HepG2 (cell line): ENCODE results near the gene WDR76. TPM values are rescaled to one million over a fixed set of nuclear protein-coding genes. Genes with fewer than 3 reads are reported as not detected.
A peak's percentile ranks its signal among the peaks of the same experiment; 100 is the strongest.

ENCODE experiments used
- AGO1 ChIP-seq: fragments of 200-400 bp; formaldehyde crosslinking; IDR thresholded peaks from 2 replicates; pipeline ENCODE4 v1.6.1; 2017; ENCODE audit warnings: mild to moderate bottlenecking, low read depth, low read length, moderate library complexity; ENCODE audit not compliant: poor library complexity, severe bottlenecking
- DDIT3 ChIP-seq: sonication (generic); formaldehyde crosslinking; IDR thresholded peaks from 2 replicates; pipeline ENCODE4 v1.4.0; 2020; ENCODE audit warnings: mild to moderate bottlenecking, missing genetic modification reagents
- HHEX ChIP-seq: IDR thresholded peaks from 2 replicates; pipeline ENCODE4 v1.6.1; 2016; ENCODE audit warnings: control low read depth
- HNRNPUL1 ChIP-seq: fragments of 200-400 bp; formaldehyde crosslinking; IDR thresholded peaks from 2 replicates; pipeline ENCODE4 v1.6.1; 2017; ENCODE audit warnings: low read depth, mild to moderate bottlenecking, low read length, moderate library complexity
- HOXA7 ChIP-seq: sonication (generic); formaldehyde crosslinking; IDR thresholded peaks from 2 replicates; pipeline ENCODE4 v1.8.1; 2022; ENCODE audit warnings: mild to moderate bottlenecking, missing genetic modification reagents, moderate library complexity
- IKZF1 ChIP-seq: fragments of 450-650 bp; IDR thresholded peaks from 2 replicates; pipeline ENCODE4 v1.7.1; 2016
- KAT8 ChIP-seq: IDR thresholded peaks from 2 replicates; pipeline ENCODE4 v1.6.1; 2016; ENCODE audit warnings: missing genetic modification reagents, missing compliant biosample characterization
- KLF11 ChIP-seq: IDR thresholded peaks from 2 replicates; pipeline ENCODE4 v1.6.1; 2016; ENCODE audit warnings: missing compliant biosample characterization
- PBX3 ChIP-seq: sonication (generic); formaldehyde crosslinking; IDR thresholded peaks from 2 replicates; pipeline ENCODE4 v1.8.1; 2023; ENCODE audit warnings: missing genetic modification reagents, inconsistent platforms, borderline replicate concordance
- PCBP2 ChIP-seq: fragments of 200-400 bp; formaldehyde crosslinking; optimal IDR thresholded peaks from 2 replicates; pipeline ENCODE3; 2018; ENCODE audit warnings: low read length, low read depth; ENCODE audit not compliant: poor library complexity, severe bottlenecking
- PLRG1 ChIP-seq: fragments of 450-650 bp; conservative IDR thresholded peaks from 2 replicates; pipeline ENCODE4 v1.6.1; 2016
- RERE ChIP-seq: IDR thresholded peaks from 2 replicates; pipeline ENCODE4 v1.6.1; 2016; ENCODE audit warnings: low read depth, missing genetic modification reagents, missing compliant biosample characterization
- SCMH1 ChIP-seq: sonication (generic); formaldehyde crosslinking; IDR thresholded peaks from 2 replicates; pipeline ENCODE4 v1.9.0; 2021; ENCODE audit warnings: missing genetic modification reagents, mild to moderate bottlenecking, borderline replicate concordance
- SMAD3 ChIP-seq: sonication (generic); formaldehyde crosslinking; IDR thresholded peaks from 2 replicates; pipeline ENCODE4 v1.4.0; 2020; ENCODE audit warnings: missing genetic modification reagents
- TFE3 ChIP-seq: IDR thresholded peaks from 2 replicates; pipeline ENCODE4 v1.6.1; 2016
- ZNF331 ChIP-seq: sonication (generic); formaldehyde crosslinking; IDR thresholded peaks from 2 replicates; pipeline ENCODE4 v1.4.0; 2020; ENCODE audit warnings: missing genetic modification reagents
- ZNF558 ChIP-seq: sonication (generic); formaldehyde crosslinking; IDR thresholded peaks from 2 replicates; pipeline ENCODE4 v1.9.0; 2022; ENCODE audit warnings: mild to moderate bottlenecking, missing genetic modification reagents, borderline replicate concordance
- ZSCAN30 ChIP-seq: sonication (generic); formaldehyde crosslinking; IDR thresholded peaks from 2 replicates; pipeline ENCODE4 v1.5.0; 2020; ENCODE audit warnings: mild to moderate bottlenecking, missing genetic modification reagents
- polyA plus RNA-seq, 8 experiments: library from polyadenylated mRNA; depleted of rRNA in 3 of 8; stranded (reverse) in 7 of 8; unstranded in 1 of 8; fragments of >200 nt; fragmentation: Illumina TruSeq in 4 of 8; extraction: Trizol in 4 of 8; gene quantifications; 2 replicates each; pipeline versions ENCODE4 v1.2.1 to v1.2.3, GENCODE V29; 2011 to 2016; ENCODE audit warnings: low read depth in 4 of 8, missing spikeins in 1 of 8, mixed read lengths in 1 of 8; ENCODE audit not compliant: insufficient read depth in 1 of 8
- total RNA-seq, 5 experiments: library from RNA; depleted of rRNA; stranded (reverse); fragments of >200 nt; fragmentation: Illumina TruSeq; extraction: Trizol; gene quantifications; 2 replicates each; pipeline ENCODE4 v1.2.3, GENCODE V29; 2016; ENCODE audit warnings: low read depth in 1 of 5
- TF ChIP-seq, protein P1 (sequence below): fragments of 450-650 bp; IDR thresholded peaks from 2 replicates; pipeline ENCODE4 v1.6.1; 2017; ENCODE audit warnings: mild to moderate bottlenecking

Gene WDR76
- total and polyA plus RNA-seq, 2 of the 13 experiments (the other 11 are each of a cell fraction or from before 2014, with no cell fraction given), result 1.1 to 9.7 TPM

DNA sequence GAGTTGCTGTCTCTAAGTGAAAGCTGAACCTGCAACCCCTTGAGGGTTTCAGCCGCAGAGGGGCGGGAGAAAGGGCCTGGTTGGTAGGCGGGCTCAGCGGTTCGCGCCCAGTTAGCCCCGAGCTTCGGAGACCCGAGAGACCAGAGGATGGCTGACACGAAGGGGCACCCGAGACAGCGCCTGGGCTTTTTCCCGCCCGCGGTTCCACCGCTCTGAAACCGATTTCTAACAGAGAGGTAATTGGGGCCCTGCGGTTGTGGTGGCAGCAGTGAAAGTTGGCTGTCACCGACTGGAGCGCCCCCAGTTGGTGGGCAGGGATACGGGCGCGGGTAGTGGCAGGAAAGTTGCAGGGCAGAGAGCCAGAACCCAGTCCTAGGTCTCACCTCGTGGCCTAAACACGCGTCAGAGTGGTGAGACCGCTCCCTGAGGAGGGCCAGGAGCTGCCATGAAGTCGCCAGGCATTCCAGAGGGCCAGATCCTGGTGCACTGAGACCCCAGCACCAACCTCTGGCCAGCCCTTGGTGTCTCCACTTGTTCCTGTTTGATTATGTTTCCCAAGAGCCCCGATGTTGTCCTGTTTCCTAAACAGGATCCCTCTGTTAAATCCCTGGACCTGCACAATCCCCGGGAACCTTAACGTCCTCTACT lies 49.4 kb upstream of the WDR76 start (continued):
- no peak for TF ChIP-seq DDIT3 (CRISPR knock-in tag)
- TF ChIP-seq ZNF558, result no peak
- no peak for TF ChIP-seq SCMH1
- TF ChIP-seq HOXA7, result no peak
- 0 out of 2 replicates have a peak, but pooled peaks have one; percentile 27 for TF ChIP-seq HHEX (CRISPR knock-in tag)
- no peak for TF ChIP-seq AGO1
- TF ChIP-seq RERE (CRISPR knock-in tag), result no peak
- TF ChIP-seq PLRG1, result no peak
- TF ChIP-seq, protein P1, sequence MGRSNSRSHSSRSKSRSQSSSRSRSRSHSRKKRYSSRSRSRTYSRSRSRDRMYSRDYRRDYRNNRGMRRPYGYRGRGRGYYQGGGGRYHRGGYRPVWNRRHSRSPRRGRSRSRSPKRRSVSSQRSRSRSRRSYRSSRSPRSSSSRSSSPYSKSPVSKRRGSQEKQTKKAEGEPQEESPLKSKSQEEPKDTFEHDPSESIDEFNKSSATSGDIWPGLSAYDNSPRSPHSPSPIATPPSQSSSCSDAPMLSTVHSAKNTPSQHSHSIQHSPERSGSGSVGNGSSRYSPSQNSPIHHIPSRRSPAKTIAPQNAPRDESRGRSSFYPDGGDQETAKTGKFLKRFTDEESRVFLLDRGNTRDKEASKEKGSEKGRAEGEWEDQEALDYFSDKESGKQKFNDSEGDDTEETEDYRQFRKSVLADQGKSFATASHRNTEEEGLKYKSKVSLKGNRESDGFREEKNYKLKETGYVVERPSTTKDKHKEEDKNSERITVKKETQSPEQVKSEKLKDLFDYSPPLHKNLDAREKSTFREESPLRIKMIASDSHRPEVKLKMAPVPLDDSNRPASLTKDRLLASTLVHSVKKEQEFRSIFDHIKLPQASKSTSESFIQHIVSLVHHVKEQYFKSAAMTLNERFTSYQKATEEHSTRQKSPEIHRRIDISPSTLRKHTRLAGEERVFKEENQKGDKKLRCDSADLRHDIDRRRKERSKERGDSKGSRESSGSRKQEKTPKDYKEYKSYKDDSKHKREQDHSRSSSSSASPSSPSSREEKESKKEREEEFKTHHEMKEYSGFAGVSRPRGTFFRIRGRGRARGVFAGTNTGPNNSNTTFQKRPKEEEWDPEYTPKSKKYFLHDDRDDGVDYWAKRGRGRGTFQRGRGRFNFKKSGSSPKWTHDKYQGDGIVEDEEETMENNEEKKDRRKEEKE, result no peak
- 0 out of 2 replicates have a peak, but pooled peaks have one; percentile 36 for TF ChIP-seq KLF11
- TF ChIP-seq ZSCAN30, result no peak
- peak; percentile 58; the same call in 1 of the 2 replicates for TF ChIP-seq SMAD3 (CRISPR knock-in tag)
- no peak for TF ChIP-seq KAT8 (CRISPR knock-in tag)
- TF ChIP-seq IKZF1, result no peak
- TF ChIP-seq ZNF331 (CRISPR knock-in tag), result 0 out of 2 replicates have a peak, but pooled peaks have one; percentile 43
- peak; percentile 43; the same call in 1 of the 2 replicates for TF ChIP-seq TFE3 (CRISPR knock-in tag)
- TF ChIP-seq PCBP2, result no peak
- no peak for TF ChIP-seq HNRNPUL1
- TF ChIP-seq PBX3 (CRISPR knock-in tag), result no peak
